Thyroid gland (tissue), 4 donors: ENCODE results near the gene ADCY5.

Experiments used
- CTCF ChIP-seq, 6 experiments: fragments of 200-600 bp in 3 of 6; fragments of 450-650 bp in 3 of 6; sonication (generic) in 3 of 6; IDR thresholded peaks; one replicate each; pipeline ENCODE4 v1.5.1; 2016 to 2019; ENCODE audit warnings: antibody characterized with exemption in 6 of 6, mild to moderate bottlenecking in 2 of 6, inconsistent platforms in 1 of 6, moderate library complexity in 1 of 6
- POLR2A ChIP-seq, 2 donors: fragments of 450-650 bp; IDR thresholded peaks; one replicate each; pipeline ENCODE4 v1.6.1; 2017; ENCODE audit warnings: antibody characterized with exemption in 2 of 2, mild to moderate bottlenecking in 2 of 2, moderate library complexity in 1 of 2

GRCh38 chr3:123385499-123385898, 63.4 kb downstream of the ADCY5 start:
- no peak for TF ChIP-seq POLR2A (IDR thresholded peaks at IDR 0.05)
- no peak for TF ChIP-seq CTCF (IDR thresholded peaks at IDR 0.05)
